ENCODE measurements around the gene C12orf60. TPM values are rescaled to one million over a fixed set of nuclear protein-coding genes. Genes with fewer than 3 reads are reported as not detected.

The C12orf60 gene
- total and polyA plus RNA-seq, 5 donors from 2014 or later, result 0.54 to 2.8 (median 1.4) TPM

DNA sequence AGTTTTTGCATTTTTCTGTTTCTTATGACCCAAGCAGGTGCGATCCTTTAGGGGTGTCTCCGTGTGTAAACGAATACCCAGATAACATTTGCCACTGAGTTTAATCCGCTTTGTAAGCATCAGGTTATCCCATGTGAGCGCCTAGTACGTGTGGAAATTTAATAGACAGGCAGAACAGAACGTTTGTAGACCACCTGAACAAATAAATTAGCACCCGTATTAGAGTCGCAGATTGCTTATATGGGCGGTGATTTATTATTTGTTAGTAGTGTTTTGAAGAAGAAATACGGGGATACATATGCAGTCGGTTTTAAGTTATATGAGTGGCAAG is 325 bp downstream of the C12orf60 start:
- Histone ChIP-seq H3K36me3 (ENCODE audit: control insufficient read depth, insufficient read depth, low read length) (peaks cover 13% of the 10 kb centered on the region), H3K27me3 (ENCODE audit: control insufficient read depth, insufficient read depth, low read length) (no peaks in the 10 kb centered on the region), H3K9me3 (ENCODE audit: control insufficient read depth in 2 of 2, low read length in 2 of 2) (no peaks in the 10 kb centered on the region), H3K4me1 (ENCODE audit: control insufficient read depth, insufficient read depth, low read length, poor library complexity, severe bottlenecking) (peaks cover 37% of the 10 kb centered on the region), H3K4me3 (ENCODE audit: low read depth, low read length) (peak overlapping the region; percentile 99), H3K27ac (ENCODE audit: insufficient read depth, low read length, poor library complexity, severe bottlenecking) (peak overlapping the region; percentile 96)
- peaks cover 5% of the 10 kb centered on the region for H3K36me3 Mint-ChIP-seq
- no peak overlapping the region for H3K4me3 Mint-ChIP-seq
- no peaks in the 10 kb centered on the region for H3K27me3 Mint-ChIP-seq
- H3K9me3 Mint-ChIP-seq, result no peaks in the 10 kb centered on the region
- ATAC-seq (ENCODE audit: low read depth in 2 of 2) (peak in 1 of 2 donors; percentile 2), DNase-seq (no peak)
- H3K4me1 Mint-ChIP-seq, result peaks cover 4 to 38% (median 29%) of the 10 kb centered on the region in 4 donors
- no peak overlapping the region for H3K27ac Mint-ChIP-seq

DNA sequence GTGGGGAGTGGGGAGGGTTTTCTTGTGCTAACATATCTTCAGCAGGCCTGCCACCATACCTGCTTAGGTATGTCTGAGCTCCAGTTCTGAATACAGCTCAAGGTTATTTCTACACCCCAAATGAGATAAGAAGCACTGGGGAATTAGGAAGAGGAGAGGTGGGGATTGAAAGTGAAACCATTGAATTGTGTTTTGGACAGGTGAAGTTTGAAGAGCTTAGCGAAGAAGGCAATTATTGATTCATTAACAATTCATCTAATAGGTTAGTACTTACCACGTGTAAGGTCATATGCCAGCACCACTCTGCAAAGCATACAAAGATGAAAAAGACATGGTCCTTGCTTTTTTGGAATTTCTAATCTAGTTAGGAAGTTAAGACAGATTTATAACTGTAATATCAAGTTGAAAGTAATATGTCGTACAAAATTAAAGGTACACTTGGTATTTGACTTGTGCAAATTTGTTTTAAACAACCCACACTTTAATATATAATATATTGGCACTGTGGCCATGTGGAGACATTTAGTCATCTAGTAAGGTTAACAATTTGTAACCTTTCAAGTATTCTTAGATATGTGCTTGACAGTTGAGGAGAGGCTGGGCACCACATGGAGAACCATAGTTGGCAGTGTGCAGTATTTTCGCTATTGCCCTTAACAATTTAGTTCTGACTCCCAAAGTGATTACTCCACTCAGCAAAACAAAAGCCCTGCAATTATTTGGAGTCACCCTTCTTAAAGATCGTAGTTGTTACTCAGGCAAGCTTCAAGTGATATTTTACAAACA is 6.9 kb downstream of the C12orf60 start:
- Mint-ChIP-seq H3K4me3 (peak overlapping the region in 3 of 4 donors; percentile 24 to 67 (median 43)), H3K27me3 (no peaks in the 10 kb centered on the region), H3K27ac (peak overlapping the region in 2 of 3 donors; percentile 68 to 81), H3K9me3 (no peaks in the 10 kb centered on the region), H3K36me3 (no peaks in the 10 kb centered on the region), H3K4me1 (peaks cover 7 to 20% (median 14%) of the 10 kb centered on the region in 4 donors)
- H3K27ac ChIP-seq (ENCODE audit: insufficient read depth, low read length, poor library complexity, severe bottlenecking), result peak overlapping the region; percentile 39
- no peaks in the 10 kb centered on the region for H3K36me3 ChIP-seq (ENCODE audit: control insufficient read depth, insufficient read depth, low read length)
- H3K9me3 ChIP-seq (ENCODE audit: control insufficient read depth in 2 of 2, low read length in 2 of 2), result no peaks in the 10 kb centered on the region
- no peaks in the 10 kb centered on the region for H3K27me3 ChIP-seq (ENCODE audit: control insufficient read depth, insufficient read depth, low read length)
- ATAC-seq (ENCODE audit: low read depth in 2 of 2) (no peak), DNase-seq (peak in 1 of 3 donors; percentile 15)
- H3K4me1 ChIP-seq (ENCODE audit: control insufficient read depth, insufficient read depth, low read length, poor library complexity, severe bottlenecking), result peaks cover 12% of the 10 kb centered on the region
- peak overlapping the region; percentile 35 for H3K4me3 ChIP-seq (ENCODE audit: low read depth, low read length)

DNA sequence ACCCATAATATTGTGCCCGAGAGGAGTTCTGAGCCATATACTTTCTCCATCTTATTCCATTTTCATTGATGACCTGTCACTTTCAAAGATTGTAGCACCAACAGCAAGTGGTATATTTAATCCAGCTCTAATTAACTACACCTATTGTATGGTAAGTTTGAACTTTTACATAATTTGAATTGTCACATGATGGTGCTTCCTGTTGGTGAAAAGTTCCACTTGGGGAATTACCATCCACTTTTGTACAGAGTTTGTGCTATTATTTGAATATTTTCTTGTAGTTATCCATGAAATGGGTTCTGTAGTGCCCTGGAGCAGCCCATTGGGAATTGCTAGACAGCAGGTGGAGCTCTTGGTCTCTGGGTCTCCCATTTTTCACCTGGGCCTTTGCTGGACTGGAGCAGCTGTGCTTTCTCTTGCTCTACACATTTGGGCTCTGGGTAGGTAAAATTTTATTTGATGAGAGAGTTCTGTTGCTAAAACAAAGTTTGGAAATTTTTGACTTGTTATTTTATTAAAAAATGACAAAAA is 7.5 kb downstream of the C12orf60 start:
- Histone ChIP-seq H3K36me3 (ENCODE audit: control insufficient read depth, insufficient read depth, low read length) (no peaks in the 10 kb centered on the region), H3K4me3 (ENCODE audit: low read depth, low read length) (no peak overlapping the region), H3K27ac (ENCODE audit: insufficient read depth, low read length, poor library complexity, severe bottlenecking) (peak overlapping the region; percentile 39), H3K4me1 (ENCODE audit: control insufficient read depth, insufficient read depth, low read length, poor library complexity, severe bottlenecking) (peaks cover 8% of the 10 kb centered on the region), H3K27me3 (ENCODE audit: control insufficient read depth, insufficient read depth, low read length) (no peaks in the 10 kb centered on the region), H3K9me3 (ENCODE audit: control insufficient read depth in 2 of 2, low read length in 2 of 2) (no peaks in the 10 kb centered on the region)
- Mint-ChIP-seq H3K27me3 (no peaks in the 10 kb centered on the region), H3K4me1 (peaks cover 5 to 16% (median 13%) of the 10 kb centered on the region in 4 donors), H3K4me3 (peak overlapping the region in 2 of 4 donors; percentile 8 to 41), H3K9me3 (no peaks in the 10 kb centered on the region), H3K36me3 (no peaks in the 10 kb centered on the region), H3K27ac (peak overlapping the region in 2 of 3 donors; percentile 56 to 68)
- peak in 1 of 3 donors; percentile 13 for DNase-seq
- ATAC-seq (ENCODE audit: low read depth in 2 of 2), result peak in 1 of 2 donors; percentile 31

DNA sequence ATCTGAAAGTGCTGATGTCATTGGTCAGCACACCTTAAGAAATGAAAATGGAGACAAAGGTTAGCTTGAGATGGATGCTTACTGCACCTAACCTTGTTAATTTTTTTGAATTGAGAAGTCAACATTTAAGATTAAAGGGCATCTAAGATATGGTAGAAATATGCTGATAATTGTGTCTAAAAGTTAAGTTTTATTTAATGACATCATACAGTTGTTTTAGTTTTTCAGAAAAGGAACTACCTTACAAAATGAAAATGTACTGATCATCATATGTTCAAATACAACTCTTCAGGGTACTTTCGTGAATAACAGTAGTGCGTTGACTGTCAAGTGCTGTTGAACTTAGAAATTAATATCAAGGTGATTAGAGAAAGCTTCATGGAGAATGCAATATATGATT is 8.0 kb downstream of the C12orf60 start:
- Mint-ChIP-seq H3K9me3 (no peaks in the 10 kb centered on the region), H3K27ac (peak overlapping the region in 1 of 3 donors; percentile 68), H3K27me3 (no peaks in the 10 kb centered on the region), H3K36me3 (no peaks in the 10 kb centered on the region), H3K4me1 (peaks cover 5 to 16% (median 13%) of the 10 kb centered on the region in 4 donors), H3K4me3 (no peak overlapping the region)
- Histone ChIP-seq H3K27me3 (ENCODE audit: control insufficient read depth, insufficient read depth, low read length) (no peaks in the 10 kb centered on the region), H3K27ac (ENCODE audit: insufficient read depth, low read length, poor library complexity, severe bottlenecking) (no peak overlapping the region), H3K4me3 (ENCODE audit: low read depth, low read length) (no peak overlapping the region), H3K36me3 (ENCODE audit: control insufficient read depth, insufficient read depth, low read length) (no peaks in the 10 kb centered on the region), H3K9me3 (ENCODE audit: control insufficient read depth in 2 of 2, low read length in 2 of 2) (no peaks in the 10 kb centered on the region), H3K4me1 (ENCODE audit: control insufficient read depth, insufficient read depth, low read length, poor library complexity, severe bottlenecking) (peaks cover 8% of the 10 kb centered on the region)
- ATAC-seq (ENCODE audit: low read depth in 2 of 2) (no peak), DNase-seq (no peak)

DNA sequence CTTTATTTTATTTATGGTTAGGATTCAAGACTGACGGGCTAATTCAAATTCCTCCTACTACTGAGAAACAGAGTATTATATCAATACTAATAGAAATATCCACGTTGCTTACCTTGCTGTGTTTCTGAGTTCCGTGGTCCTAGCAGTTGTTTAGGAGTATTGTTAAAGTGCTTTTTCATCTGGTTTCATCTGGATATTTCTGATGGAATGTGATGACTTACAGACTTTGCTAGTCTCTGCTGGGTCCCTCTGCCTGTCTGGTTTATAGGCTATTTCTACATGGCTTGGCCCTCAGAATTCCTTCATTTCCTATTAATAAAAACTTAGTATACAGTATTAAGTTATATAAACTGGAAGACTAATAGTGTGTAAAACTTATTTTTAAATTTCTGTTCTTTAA is 10.5 kb downstream of the C12orf60 start, which contains the start of gene SMCO3:
Gene SMCO3 (minus strand): TSS at position 169 of the 400 bp plus-strand sequence. CDS start 7,502 bp downstream, outside the sequence.
- DNase-seq (no peak), ATAC-seq (ENCODE audit: low read depth in 2 of 2) (no peak)
- Mint-ChIP-seq H3K27me3 (peaks cover 5% of the 10 kb centered on the region), H3K27ac (no peak within 1 kb of the TSS), H3K4me3 (peak within 1 kb of the TSS in 1 of 4 donors; percentile 52), H3K36me3 (no peaks in the 10 kb centered on the region), H3K9me3 (peaks cover 0 to 14% (median 3%) of the 10 kb centered on the region in 7 donors), H3K4me1 (peaks cover 9 to 30% (median 22%) of the 10 kb centered on the region in 4 donors)
- no peaks in the 10 kb centered on the region for H3K27me3 ChIP-seq (ENCODE audit: control insufficient read depth, insufficient read depth, low read length)
- no peaks in the 10 kb centered on the region for H3K9me3 ChIP-seq (ENCODE audit: control insufficient read depth in 2 of 2, low read length in 2 of 2)
- no peaks in the 10 kb centered on the region for H3K36me3 ChIP-seq (ENCODE audit: control insufficient read depth, insufficient read depth, low read length)
- no peak within 1 kb of the TSS for H3K27ac ChIP-seq (ENCODE audit: insufficient read depth, low read length, poor library complexity, severe bottlenecking)
- peaks cover 8% of the 10 kb centered on the region for H3K4me1 ChIP-seq (ENCODE audit: control insufficient read depth, insufficient read depth, low read length, poor library complexity, severe bottlenecking)
- no peak within 1 kb of the TSS for H3K4me3 ChIP-seq (ENCODE audit: low read depth, low read length)

DNA sequence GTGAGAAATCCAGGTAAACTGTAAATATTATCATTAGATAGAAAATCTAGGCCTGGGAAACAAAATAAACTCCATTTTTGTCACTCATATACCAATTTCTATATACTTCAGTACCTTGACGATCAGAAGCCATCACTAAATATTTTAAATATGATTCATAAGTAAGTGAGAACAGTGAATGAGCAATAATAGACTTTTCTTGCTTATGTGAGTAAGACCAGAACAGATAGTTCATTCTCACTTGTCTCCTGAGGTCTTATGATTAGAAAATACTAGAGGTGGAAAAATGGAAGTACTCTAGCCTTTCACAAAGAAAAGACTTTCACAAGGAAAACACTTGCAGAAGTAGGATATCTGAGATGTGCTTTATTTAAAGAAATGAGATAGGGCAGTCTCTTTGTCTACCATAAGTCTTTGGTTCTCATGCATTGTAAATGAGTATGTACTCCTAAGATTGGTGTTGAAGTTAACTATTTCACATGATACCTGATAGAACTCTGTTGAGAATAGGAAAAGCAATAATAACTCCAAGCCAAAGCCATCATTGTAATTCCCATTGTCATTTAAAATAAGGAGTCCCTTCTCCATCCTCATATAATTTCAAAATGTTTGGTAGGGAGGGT is 20.7 kb downstream of the C12orf60 start:
- H3K27ac ChIP-seq (ENCODE audit: insufficient read depth, low read length, poor library complexity, severe bottlenecking), result no peak overlapping the region
- Mint-ChIP-seq H3K27ac (peak overlapping the region in 1 of 3 donors; percentile 72), H3K9me3 (no peaks in the 10 kb centered on the region), H3K4me1 (no peaks in the 10 kb centered on the region), H3K36me3 (no peaks in the 10 kb centered on the region), H3K27me3 (no peaks in the 10 kb centered on the region), H3K4me3 (no peak overlapping the region)
- H3K36me3 ChIP-seq (ENCODE audit: control insufficient read depth, insufficient read depth, low read length), result no peaks in the 10 kb centered on the region
- no peaks in the 10 kb centered on the region for H3K9me3 ChIP-seq (ENCODE audit: control insufficient read depth in 2 of 2, low read length in 2 of 2)
- H3K4me1 ChIP-seq (ENCODE audit: control insufficient read depth, insufficient read depth, low read length, poor library complexity, severe bottlenecking), result no peaks in the 10 kb centered on the region
- ATAC-seq (ENCODE audit: low read depth in 2 of 2) (no peak), DNase-seq (no peak)
- H3K4me3 ChIP-seq (ENCODE audit: low read depth, low read length), result no peak overlapping the region
- H3K27me3 ChIP-seq (ENCODE audit: control insufficient read depth, insufficient read depth, low read length), result no peaks in the 10 kb centered on the region

DNA sequence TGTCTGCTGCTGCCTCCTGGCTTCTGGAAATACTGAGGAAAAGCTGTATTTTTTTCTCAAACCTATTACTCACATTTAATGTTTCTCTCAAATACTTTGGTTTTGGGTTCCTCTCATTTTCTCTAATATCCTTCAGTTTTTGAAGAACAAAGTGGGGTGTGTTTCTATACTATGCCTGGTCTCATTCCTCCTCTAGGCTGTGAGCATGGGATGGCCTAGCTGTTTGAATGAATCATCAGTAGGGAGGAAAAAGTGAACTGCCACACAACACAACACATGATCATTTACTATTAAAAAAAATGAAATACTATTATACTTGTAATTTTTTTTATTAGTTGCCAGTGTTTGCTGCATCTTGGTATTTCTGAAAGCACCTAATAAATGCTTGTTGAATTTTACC is 21.8 kb downstream of the C12orf60 start:
- Histone ChIP-seq H3K36me3 (ENCODE audit: control insufficient read depth, insufficient read depth, low read length) (no peaks in the 10 kb centered on the region), H3K27ac (ENCODE audit: insufficient read depth, low read length, poor library complexity, severe bottlenecking) (no peak overlapping the region), H3K9me3 (ENCODE audit: control insufficient read depth in 2 of 2, low read length in 2 of 2) (no peaks in the 10 kb centered on the region), H3K27me3 (ENCODE audit: control insufficient read depth, insufficient read depth, low read length) (no peaks in the 10 kb centered on the region), H3K4me3 (ENCODE audit: low read depth, low read length) (no peak overlapping the region), H3K4me1 (ENCODE audit: control insufficient read depth, insufficient read depth, low read length, poor library complexity, severe bottlenecking) (no peaks in the 10 kb centered on the region)
- Mint-ChIP-seq H3K9me3 (no peaks in the 10 kb centered on the region), H3K27ac (no peak overlapping the region), H3K4me3 (no peak overlapping the region), H3K27me3 (no peaks in the 10 kb centered on the region), H3K4me1 (no peaks in the 10 kb centered on the region), H3K36me3 (no peaks in the 10 kb centered on the region)
- ATAC-seq (ENCODE audit: low read depth in 2 of 2) (no peak), DNase-seq (no peak)

Data from CD4-positive, CD25-positive, alpha-beta regulatory T cell (primary cell).